ENCODE results near the gene HOXA2.

Gene HOXA2

GRCh38 chr7:27111751-27112277 is 9.3 kb upstream of the HOXA2 start:
- DNase-seq (ENCODE audit: low read depth in 2 of 2) = no peak

DNA sequence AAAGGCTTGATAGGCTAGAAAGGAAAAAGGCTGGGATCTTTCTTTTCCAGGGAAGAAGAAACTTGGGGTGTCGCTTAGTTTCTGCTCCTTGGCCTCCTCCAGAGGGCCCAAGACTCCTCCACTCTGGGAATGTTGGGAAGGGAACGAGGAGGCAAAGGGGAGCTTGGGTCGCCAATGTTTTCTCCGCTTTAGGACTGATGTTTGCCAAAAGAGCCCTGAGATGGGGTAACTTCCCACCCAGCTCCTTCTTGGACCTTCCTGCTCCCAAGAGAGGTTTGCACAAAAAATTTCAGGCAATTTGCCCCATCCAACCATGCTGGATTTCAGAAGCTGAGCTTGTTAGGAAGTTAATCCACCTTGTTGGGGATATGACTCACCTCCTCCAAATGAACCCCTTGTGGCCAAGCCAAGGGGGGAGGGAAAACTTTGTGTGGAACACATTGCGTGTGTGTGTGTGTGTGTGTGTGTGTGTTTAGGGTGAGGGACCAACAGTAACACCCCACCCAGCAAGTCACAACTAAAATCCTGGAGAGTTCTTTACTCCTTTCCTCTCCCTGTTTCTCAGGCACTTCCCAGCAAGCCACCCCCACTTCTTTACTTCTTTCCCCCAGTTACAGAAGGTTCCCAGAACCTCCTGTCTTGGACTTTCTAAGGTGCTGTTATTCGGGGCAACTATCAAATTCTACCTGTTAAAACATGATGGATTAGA is 8.7 kb upstream of the HOXA2 start:
- no peak for DNase-seq (ENCODE audit: low read depth in 2 of 2)

DNA sequence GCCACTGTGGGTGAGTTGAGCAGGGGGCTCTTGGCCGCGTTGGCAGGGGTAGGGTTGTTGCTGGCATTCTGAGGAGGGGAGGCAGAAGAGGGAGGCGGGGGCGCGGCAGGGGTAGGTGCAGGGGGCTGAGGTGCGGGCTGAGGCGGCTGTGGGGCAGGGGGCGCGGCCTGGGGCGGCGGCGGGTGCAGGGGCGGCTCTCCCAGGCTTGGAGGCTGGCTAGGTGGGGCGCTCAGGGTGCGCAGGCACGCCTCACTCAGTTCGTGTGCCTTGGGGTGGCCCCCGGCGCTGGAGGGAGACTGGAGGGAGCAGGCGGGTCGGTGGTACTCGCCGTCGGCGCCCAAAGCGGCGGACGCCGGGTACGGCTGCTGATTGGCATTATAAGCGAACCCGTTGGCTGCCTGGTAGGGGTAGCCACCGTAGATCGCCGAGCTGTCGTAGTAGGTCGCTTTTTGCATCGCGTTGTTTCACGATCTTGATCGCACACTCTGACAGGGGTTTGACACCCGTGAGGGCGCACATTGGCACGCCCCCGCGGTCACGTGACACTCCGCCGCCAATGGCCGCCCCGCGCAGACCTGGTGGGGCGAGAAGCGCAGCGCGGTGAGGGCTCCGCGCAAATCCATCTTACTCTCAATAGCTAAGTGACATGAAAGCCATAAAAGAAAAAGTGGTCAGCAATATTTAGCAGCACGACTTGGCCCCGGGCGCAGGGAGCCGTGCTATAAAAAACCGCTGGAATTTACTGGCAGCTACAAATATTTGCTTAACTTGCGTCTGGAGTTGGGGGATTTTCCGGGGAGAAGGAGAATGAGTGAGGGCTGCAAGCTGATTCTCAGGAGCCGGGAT is 7.9 kb upstream of the HOXA2 start:
- DNase-seq (ENCODE audit: low read depth in 2 of 2) = no peak

GRCh38 chr7:27109466-27110185 is 7.1 kb upstream of the HOXA2 start:
- DNase-seq (ENCODE audit: low read depth in 2 of 2) = no peak

GRCh38 chr7:27108390-27109127 is 6.1 kb upstream of the HOXA2 start:
- DNase-seq (ENCODE audit: low read depth in 2 of 2) = no peak

- no peak for DNase-seq (ENCODE audit: low read depth in 2 of 2)
These were observed 5.2 kb upstream of the HOXA2 start for GRCh38 chr7:27107391-27108381.

GRCh38 chr7:27106901-27107240 is 4.4 kb upstream of the HOXA2 start:
- DNase-seq (ENCODE audit: low read depth in 2 of 2) = no peak

DNA sequence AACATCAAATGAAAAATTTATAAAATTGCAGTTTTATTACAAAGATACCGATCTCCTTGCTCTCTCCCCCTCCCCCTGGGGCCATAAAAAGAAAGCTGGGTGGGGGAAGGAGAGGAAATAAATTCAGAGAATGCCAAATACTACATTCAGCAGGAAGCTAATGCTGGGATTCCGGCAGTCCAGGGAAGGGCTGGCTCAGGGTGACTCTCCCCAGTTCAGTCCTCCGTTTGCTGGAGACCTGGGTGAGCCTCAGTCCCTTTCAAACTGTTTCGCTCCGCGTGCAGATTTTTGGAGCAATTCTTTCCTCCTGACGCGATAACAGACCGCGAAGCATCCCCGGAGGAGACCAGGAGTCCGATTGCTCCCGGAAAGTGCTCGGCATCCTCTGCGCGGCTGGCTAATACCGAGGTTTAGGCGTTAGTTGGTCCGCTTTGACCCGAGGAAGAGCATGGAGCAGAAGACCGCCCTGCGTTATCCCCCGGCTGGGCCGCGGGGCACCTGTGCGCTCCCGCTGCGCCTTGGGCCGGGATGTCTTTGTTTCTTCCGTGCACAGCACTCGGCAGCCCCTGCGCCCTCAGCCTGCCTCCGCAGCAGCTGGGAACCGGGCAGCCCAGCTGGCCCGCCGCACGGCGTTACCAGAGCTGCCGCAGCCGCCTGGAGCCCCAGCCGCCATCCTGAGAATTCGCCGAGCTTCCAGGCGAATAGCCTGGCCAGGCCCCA is 3.9 kb upstream of the HOXA2 start:
- no peak for DNase-seq (ENCODE audit: low read depth in 2 of 2)

DNA sequence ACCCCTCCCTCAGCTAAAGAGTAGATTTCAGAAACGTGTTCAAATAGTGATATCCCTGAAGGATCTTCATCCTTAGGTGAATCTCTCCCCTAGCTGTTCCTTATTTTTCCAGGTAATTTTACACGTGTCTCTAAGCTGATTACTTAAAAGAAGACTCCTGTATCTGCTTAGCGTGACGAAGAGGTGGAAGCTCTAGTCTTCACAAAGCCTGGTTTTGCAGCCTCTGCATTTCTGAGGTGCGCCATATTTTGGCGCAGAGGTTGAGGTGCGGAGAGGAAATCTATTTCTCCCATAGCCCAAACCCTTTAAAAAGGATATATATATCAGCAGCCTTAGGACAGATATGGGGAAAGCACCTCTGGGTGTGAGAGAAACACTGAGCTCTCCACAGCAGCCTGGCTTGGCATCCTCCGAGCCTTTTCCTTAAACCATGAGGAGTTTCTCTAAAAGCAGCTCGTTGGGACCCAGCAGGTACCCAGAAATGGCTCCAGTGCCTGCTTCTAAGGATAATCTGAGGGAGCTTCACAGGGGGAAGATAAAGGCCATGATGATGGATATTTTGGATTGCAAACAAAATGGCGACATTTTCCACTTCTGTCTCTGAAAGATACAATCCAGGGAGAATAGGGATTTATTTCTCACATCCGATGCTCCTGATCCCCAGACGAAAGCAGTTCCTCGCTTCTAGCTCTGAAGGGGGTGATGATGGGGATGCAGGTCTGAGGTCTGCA is 3.0 kb upstream of the HOXA2 start:
- DNase-seq (ENCODE audit: low read depth in 2 of 2) = no peak

- DNase-seq (ENCODE audit: low read depth in 2 of 2) = no peak
These were observed 2.0 kb upstream of the HOXA2 start for GRCh38 chr7:27104341-27105058.

- no peak for DNase-seq (ENCODE audit: low read depth in 2 of 2)
These were observed 1.2 kb upstream of the HOXA2 start for GRCh38 chr7:27103489-27104226.

DNA sequence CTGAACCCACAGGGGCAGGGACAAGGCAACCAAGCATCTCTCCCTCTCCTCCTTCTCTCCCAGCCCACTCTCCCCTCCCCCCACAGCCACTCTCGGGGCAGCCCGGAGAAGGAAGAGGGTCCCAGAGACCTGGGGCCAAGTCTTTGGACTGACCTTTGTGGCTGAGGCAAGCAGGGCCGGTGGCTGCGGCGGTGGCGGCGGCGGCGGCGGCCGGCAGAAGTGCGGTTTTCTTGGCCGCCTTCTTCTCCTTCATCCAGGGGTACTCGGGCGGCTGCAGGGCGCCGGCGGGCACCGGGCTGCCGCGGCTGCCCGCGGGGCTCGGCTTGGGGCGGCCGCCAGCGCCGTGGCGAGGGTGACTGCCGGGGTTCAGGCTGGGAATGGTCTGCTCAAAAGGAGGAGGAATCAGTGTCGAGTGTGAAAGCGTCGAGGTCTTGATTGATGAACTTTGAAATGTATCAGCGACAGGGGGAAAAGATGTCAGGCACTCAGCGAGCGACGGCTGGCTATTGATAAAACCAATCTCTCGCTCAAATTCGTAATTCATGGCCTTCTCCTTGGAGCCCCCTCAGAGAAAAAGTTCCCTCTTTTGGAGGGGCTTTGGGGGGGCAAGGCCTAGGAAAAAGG is 414 bp downstream of the HOXA2 start:
- no peak for DNase-seq (ENCODE audit: low read depth in 2 of 2)

DNA sequence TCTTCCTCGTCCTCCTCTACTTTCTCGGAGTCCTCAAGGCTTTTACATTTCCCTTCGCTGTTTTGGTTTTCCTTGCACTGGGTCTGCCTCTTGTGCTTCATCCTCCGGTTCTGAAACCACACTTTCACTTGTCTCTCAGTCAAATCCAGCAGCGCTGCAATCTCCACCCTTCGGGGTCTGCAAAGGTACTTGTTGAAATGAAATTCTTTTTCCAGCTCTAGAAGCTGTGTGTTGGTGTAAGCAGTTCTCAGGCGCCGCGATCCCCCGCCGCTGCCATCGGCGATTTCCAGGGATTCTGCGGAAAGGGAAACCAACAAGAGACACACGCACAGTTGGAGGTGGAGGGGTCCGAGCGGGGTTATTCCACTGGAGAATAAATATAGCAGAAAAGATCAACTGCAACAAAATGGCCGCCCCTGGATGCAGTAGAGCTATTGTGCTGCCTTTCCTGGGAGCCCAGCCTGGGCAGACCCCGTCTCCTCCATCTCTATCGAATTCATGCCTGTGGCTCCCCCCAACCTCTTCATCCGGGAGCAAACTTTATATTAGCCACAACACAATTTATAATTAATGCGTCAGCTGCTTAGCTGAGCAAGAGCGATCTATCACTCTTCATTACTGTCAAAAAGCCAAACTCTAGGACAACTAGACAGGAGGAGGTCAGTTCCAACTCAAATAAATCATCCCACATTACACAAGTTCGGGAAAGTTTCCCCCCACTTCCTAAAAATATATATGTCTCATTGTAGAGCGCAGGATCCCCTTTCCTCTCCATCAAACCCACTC is 1.1 kb downstream of the HOXA2 start:
- DNase-seq (ENCODE audit: low read depth in 2 of 2) = no peak

DNA sequence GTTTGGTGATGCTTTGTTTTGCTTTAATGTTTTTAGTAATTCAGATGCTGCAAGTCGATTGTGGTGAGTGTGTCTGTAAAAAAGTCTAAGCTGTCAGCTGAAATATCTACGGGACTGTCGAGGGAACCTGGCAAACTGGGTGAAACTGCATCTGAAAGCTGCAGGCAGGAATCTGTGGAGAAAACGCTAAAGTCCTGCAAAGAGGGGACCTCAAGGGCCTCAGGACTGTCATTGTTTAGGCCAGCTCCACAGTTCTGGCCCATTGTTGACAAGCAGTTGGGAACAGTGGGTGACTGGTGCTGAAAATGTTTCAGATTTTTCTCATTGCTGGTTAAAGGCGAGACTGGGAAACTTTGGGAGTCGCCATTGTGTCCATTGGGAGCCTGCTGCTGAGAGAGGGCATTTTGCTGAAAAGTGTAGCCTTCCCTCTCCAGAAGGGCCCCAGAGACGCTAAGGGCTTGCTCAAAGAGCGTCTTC is 1.8 kb downstream of the HOXA2 start:
- no peak for DNase-seq (ENCODE audit: low read depth in 2 of 2)

- DNase-seq (ENCODE audit: low read depth in 2 of 2) = no peak
These were observed 2.8 kb downstream of the HOXA2 start for GRCh38 chr7:27099453-27100370.
